Left ventricle myocardium inferior (tissue), 1 donor: ENCODE data around the gene NOTCH2. TPM values are rescaled to one million over a fixed set of nuclear protein-coding genes. Genes with fewer than 3 reads are reported as not detected.
A peak's percentile ranks its signal among the peaks of the same experiment; 100 is the strongest.

Experiments used
- DNase-seq: peaks from one replicate; pipeline ENCODE4 v3.0.0-alpha.2; 2020
- H3K27ac ChIP-seq: fragments of 200-600 bp; replicated peaks from 2 replicates; pipeline ENCODE4 v1.8.0; 2021
- H3K27me3 ChIP-seq: fragments of 200-600 bp; 2 replicates; pipeline ENCODE4 v1.8.0; 2021; ENCODE audit warnings: low read depth
- H3K36me3 ChIP-seq: fragments of 200-600 bp; 2 replicates; pipeline ENCODE4 v1.8.0; 2021
- H3K4me1 ChIP-seq: fragments of 200-600 bp; 2 replicates; pipeline ENCODE4 v1.8.0; 2021
- H3K4me3 ChIP-seq: fragments of 200-600 bp; 2 replicates; pipeline ENCODE4 v1.8.0; 2021; ENCODE audit warnings: mild to moderate bottlenecking, moderate library complexity
- H3K9me3 ChIP-seq: fragments of 200-600 bp; replicated peaks from 2 replicates; pipeline ENCODE4 v1.8.0; 2021
- CTCF ChIP-seq: fragments of 200-600 bp; IDR thresholded peaks from 2 replicates; pipeline ENCODE4 v1.8.0; 2021; ENCODE audit warnings: antibody characterized with exemption, mild to moderate bottlenecking, borderline replicate concordance
- intact Hi-C: fragments of 100-400 bp; cut with micrococcal nuclease; formaldehyde crosslinking; loops from one replicate; pipeline ENCODE4 v1.11.0; 2022
- total RNA-seq: library from RNA; stranded (reverse); fragmentation: NEBNext Ultra II Directional; extraction: Animal tissue kit (Norgen Biotek cat#: 25700); gene quantifications from one replicate; pipeline ENCODE4 v1.2.1, GENCODE V29; 2021
- donor health status: DM: no; HTN: yes; CAD: no; lungs with severe emphysema.

Gene NOTCH2
- total RNA-seq, 1 donor from 2014 or later: 16.1 TPM

GRCh38 chr1:119952496-119952895 is 117.0 kb downstream of the NOTCH2 start:
- TF ChIP-seq CTCF: no peak
- Histone ChIP-seq H3K27ac (no peak overlapping the region), H3K4me3 (no peak overlapping the region), H3K27me3 (no peaks in the 10 kb centered on the region), H3K36me3 (peaks cover 43% of the 10 kb centered on the region), H3K9me3 (no peaks in the 10 kb centered on the region), H3K4me1 (peaks cover 4% of the 10 kb centered on the region)
- DNase-seq: no peak
- intact Hi-C loops: no loop called here

GRCh38 chr1:119948342-119949214 is 120.9 kb downstream of the NOTCH2 start:
- no peak overlapping the region for H3K4me3 ChIP-seq
- H3K36me3 ChIP-seq: peaks cover 35% of the 10 kb centered on the region
- peak; percentile 80 for DNase-seq
- peak; percentile 86 for TF ChIP-seq CTCF
- H3K9me3 ChIP-seq: no peaks in the 10 kb centered on the region
- no peak overlapping the region for H3K27ac ChIP-seq
- H3K4me1 ChIP-seq: peaks cover 18% of the 10 kb centered on the region
- H3K27me3 ChIP-seq: no peaks in the 10 kb centered on the region
- intact Hi-C loops: no loop called here

- Histone ChIP-seq H3K4me1 (peaks cover 24% of the 10 kb centered on the region), H3K36me3 (peaks cover 26% of the 10 kb centered on the region), H3K27ac (no peak overlapping the region), H3K4me3 (no peak overlapping the region), H3K27me3 (no peaks in the 10 kb centered on the region), H3K9me3 (no peaks in the 10 kb centered on the region)
- intact Hi-C loops: no loop called here
- TF ChIP-seq CTCF: no peak
- DNase-seq: no peak
These were observed 122.0 kb downstream of the NOTCH2 start for GRCh38 chr1:119947468-119947867.

- Histone ChIP-seq H3K27ac (no peak overlapping the region), H3K4me1 (peaks cover 24% of the 10 kb centered on the region), H3K27me3 (no peaks in the 10 kb centered on the region), H3K4me3 (no peak overlapping the region), H3K9me3 (no peaks in the 10 kb centered on the region), H3K36me3 (peaks cover 23% of the 10 kb centered on the region)
- no peak for DNase-seq
- intact Hi-C loops: no loop called here
- TF ChIP-seq CTCF: no peak
These were observed 122.7 kb downstream of the NOTCH2 start for GRCh38 chr1:119946724-119947123.

GRCh38 chr1:119943216-119943615 is 126.2 kb downstream of the NOTCH2 start:
- peaks cover 29% of the 10 kb centered on the region for H3K36me3 ChIP-seq
- DNase-seq: no peak
- no peaks in the 10 kb centered on the region for H3K27me3 ChIP-seq
- no peak overlapping the region for H3K27ac ChIP-seq
- H3K4me3 ChIP-seq: no peak overlapping the region
- intact Hi-C loops: no loop called here
- H3K4me1 ChIP-seq: peaks cover 24% of the 10 kb centered on the region
- TF ChIP-seq CTCF: no peak
- no peaks in the 10 kb centered on the region for H3K9me3 ChIP-seq
